Measurements from ENCODE around the gene METTL26.

Gene METTL26

GRCh38 chr16:636206-637080 is at the start of gene METTL26:
Gene METTL26 (minus strand): TSS chr16:636305. CDS start chr16:636290, 15 bp downstream.
- peak; percentile 49 to 100 (median 96) for DNase-seq

- peak in 1 of 56 donors; percentile 31 for DNase-seq
Measured at GRCh38 chr16:684961-685696, 49.0 kb upstream of the METTL26 start.

DNA sequence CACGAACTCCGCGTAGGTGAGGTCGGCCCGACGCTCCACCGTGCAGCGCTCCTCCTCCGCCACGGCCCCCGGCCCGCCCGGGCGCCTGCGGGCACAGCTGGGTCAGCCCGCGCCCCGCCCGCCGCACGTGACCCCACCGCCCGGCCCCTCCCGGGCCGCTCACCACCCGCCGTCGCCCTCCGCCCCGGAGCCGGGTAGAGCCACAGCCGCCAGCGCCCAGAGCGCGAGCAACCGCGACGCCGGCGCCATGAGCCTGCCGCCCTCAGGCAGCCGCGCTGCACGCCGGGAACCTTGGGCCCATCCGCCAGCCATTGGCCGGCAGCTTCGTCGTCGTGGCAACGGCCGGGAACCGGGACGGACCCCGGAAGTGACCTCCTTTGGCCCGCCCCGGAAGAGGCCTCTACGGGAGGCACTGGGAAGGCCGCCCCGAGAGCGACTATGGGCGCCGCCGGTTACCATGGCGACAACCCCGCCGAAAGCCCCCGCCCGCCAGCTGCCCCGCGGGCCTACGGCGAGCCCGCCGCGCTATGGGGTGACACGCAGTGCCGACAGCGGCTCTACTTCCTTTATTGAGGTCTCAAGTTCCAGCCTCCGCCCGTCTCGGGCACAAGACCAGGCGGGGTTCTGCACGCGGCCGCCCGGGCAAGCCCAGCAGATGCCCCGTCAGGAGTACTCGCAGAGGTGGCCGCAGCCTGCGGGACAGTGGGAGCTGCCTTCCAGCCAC is 48.1 kb upstream of the METTL26 start, which contains the start of gene JMJD8:
JMJD8 (minus strand) TSS at position 264 of the 724 bp plus-strand sequence; CDS start at position 249, 15 bp downstream.
- DNase-seq = peak; percentile 72 to 97 (median 92)

- no peak for DNase-seq
Measured at GRCh38 chr16:683396-684070, 47.4 kb upstream of the METTL26 start.

- DNase-seq = no peak
Measured at GRCh38 chr16:682493-683395, 46.6 kb upstream of the METTL26 start.

DNA sequence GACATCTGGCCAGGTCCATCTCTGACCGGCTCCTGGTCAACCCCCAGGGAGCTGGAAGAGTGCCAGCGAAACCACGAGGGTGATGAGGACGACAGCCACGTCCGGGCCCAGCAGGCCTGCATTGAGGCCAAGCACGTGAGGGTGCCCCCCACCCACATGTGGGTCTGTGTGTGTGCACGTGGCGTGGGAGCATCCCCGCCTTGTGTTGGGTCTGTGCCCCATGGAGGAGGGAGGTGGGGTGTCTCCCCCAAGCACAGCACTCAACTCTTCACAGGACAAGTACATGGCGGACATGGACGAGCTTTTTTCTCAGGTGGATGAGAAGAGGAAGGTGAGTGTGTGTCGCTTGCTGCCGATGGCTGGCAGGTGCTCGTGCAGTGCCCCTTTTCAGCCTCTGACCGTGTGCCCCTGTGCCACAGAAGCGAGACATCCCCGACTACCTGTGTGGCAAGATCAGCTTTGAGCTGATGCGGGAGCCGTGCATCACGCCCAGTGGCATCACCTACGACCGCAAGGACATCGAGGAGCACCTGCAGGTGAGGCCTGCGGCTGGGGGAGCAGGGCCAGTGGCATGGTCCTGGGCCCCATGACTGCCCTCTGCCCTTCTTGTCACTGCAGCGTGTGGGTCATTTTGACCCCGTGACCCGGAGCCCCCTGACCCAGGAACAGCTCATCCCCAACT is 45.8 kb upstream of the METTL26 start:
- no peak for DNase-seq

DNA sequence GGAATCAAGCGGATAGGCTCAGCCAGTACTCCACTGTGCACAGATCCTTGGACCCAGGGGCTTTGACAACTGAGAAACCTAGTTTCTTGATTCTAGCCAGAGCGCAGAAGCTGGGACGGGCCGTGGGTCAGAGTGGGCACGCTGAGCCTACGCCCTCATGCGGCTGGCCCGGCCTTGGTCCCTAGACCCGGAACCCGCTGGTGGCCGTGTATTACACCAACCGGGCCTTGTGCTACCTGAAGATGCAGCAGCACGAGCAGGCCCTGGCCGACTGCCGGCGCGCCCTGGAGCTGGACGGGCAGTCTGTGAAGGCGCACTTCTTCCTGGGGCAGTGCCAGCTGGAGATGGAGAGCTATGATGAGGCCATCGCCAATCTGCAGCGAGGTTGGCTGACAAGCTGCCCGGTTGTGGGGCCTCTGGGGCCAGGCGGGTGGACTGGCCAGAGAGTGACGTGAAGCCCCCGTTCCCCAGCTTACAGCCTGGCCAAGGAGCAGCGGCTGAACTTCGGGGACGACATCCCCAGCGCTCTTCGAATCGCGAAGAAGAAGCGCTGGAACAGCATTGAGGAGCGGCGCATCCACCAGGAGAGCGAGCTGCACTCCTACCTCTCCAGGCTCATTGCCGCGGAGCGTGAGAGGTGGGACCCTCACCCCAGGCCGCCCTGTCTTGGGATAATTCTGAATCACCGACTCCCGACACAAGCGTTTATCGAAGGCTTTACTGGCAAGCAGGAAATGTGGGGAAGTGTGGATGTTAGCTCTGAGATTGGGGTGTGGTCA is 45.1 kb upstream of the METTL26 start:
- DNase-seq = peak in 3 of 56 donors; percentile 15 to 27 (median 16)

DNA sequence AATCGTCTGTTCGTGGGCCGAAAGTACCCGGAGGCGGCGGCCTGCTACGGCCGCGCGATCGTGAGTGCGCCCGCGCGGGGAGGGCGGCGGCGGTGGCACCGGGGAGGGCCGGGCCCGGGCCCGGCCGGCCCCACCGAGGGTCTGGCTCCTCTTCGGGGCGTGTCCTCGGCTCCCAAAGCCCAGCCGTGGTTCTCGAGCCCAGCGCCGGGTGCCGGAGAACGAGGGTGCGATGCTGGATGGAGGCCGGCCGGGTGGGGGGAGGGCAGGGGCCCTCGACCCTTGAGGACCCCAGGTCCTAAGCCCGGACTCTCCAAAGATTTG is 44.5 kb upstream of the METTL26 start:
- no peak for DNase-seq

DNA sequence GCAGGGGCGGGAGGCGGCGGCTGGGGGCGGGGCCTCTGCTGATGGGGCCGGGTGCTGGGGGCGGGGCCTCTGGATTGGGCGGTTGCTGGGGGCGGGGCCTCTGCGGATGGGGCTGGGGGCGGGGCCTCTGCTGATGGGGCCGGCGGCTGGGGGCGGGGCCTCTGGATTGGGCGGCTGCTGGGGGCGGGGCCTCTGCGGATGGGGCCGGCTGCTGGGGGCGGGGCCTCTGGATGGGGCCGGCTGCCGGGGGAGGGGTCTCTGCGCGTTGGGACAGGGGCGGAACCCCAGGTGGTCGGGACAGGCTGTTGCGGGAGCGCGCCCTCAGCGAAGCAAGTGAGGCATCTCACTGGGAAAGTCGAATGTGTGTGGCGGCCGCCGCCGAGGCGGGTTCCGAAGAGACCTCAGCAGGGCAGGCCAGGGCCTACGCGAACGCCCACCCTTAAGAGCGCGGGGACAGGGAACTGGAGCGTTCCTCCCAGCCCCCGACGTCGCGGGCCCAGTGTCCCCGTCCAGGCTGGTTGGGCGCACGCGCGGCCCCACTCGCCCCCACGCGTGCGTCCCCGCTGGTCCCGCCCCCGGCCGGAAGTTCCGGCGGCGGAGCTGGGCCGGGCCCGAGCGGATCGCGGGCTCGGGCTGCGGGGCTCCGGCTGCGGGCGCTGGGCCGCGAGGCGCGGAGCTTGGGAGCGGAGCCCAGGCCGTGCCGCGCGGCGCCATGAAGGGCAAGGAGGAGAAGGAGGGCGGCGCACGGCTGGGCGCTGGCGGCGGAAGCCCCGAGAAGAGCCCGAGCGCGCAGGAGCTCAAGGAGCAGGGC is 43.9 kb upstream of the METTL26 start, which contains the start of gene STUB1:
STUB1 (plus strand) TSS at position 597 of the 811 bp plus-strand sequence; CDS start at position 713, 116 bp downstream.
- DNase-seq = peak; percentile 50 to 97 (median 90)

DNA sequence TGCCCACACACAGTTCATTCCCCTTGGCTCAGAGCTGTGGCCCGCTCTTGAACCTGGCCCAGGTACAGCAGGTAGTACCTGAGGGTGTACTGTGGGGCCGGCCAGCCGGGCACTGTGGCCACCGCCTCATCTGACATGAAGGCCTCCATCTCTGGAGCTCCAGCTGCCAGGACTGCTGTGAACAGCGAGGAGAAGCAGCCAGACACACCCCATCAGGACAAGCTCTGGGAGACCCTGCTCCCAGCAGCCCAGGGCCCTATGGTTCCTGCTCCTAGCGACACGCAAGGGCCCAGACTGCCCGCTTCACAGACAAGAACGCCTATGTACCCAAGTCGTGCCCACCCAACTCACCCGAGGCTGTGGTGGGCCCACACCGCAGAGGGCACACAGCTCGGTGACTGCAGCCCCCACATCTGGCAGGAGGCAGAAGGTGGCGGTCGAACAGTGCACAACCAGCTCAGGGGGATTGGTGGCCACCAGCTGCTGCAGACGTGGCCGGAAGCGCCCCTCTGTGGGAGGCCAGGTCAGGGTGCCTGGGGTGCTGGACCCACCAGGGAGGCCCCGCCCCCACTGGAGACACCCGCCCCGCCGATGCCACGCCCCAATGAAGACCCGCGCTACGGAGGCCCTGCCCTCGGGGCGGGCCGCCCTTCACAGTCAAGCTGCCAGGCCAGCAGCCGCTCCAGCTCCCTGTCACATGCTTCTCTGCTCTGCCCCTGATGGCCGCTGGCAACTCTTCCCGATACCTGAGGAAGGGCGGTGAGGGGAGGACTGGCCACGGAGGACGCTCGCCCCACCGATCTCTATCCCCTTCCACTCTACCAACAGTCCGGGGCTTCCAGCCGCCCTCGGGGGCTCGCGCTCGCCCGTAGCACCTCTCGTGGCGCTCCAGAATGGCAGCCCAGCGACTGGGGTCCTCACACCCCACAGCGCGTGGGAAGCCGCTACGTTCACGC is 43.0 kb upstream of the METTL26 start:
- peak in 43 of 56 donors; percentile 32 to 79 (median 64) for DNase-seq

DNA sequence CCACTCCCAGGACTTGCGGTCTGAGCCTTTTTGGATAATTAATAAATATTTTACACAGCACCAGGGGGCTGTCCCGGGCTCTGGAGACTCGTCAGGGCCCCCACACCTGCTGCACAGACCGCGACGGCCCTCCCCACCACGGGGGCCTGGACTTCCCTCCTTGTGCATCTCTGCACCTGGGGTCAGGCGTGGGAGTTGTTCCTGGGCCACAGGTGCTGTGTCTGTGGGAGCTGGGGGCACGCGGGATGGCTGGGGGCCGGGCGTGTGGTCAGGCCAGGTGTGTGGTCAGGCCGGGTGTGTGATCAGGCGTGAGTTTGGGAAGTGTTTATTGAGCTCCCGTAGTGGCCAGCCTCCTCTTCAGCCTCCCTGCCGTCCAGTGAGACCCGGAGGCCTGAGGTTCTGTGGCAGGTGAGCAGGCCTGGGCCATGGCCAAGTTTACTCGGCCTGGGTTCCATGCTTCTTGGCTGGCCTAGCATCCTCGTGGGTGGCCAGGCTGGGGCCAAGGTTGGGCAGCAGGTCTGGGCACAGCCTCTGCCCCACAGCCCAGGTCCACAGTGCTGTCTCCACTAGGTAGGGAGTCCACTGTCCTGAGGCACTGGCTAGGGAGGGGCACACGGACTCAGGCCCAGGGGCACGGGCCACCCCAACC is 42.2 kb upstream of the METTL26 start:
- no peak for DNase-seq

- DNase-seq = no peak
Measured at GRCh38 chr16:677316-678190, 41.4 kb upstream of the METTL26 start.

- no peak for DNase-seq
Measured at GRCh38 chr16:676913-677312, 40.8 kb upstream of the METTL26 start.

DNA sequence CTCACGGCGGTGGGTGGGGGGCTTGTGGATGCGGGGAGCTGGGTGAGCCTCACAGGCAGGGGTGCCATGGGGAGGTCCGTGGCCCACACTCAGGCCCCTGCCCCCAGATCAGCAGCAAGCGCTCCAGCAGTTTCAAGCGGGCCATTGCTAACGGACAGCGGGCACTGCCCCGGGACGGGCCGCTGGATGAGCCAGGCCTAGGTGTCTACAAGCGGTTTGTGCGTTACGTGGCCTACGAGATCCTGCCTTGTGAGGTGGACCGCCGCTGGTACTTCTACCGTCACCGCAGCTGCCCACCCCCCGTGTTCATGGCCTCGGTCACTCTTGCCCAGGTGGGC is 40.4 kb upstream of the METTL26 start:
- no peak for DNase-seq
